ENCODE data around the gene PDE7B.

PDE7B gene

DNA sequence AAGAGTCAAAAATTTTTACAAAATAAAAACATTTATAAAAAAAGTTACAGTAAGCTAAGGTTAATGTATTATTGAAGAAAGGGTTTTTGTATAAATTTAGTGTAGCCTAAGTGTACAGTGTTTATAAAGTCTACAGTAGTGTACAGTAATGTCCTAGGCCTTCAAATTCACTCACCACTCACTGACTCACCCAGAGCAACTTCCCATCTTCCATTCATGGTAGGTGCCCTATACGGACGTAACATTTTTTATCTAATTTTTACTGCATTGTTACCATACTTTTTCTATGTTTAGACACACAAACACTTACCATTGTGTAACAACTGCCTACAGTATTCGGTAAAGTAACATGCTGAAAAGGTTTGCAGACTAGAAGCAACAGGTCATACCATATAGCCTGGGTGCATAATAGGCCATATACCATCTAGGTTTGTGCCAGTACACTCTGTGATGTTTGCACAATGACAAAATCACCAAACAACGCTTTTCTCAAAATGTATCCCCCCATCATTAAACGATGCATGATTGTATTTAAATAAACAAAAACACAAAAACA is 392.6 kb downstream of the PDE7B start:
- DNase-seq (ENCODE audit: low read depth): no peak
